HG02870 (cell line): ENCODE results near the gene ATF4.

Experiments
- ATAC-seq: cut with Tn5 transposase; IDR thresholded peaks from one replicate; pipeline ENCODE4 v1.9.1; 2021; ENCODE audit warnings: mild to moderate bottlenecking, moderate library complexity; ENCODE audit not compliant: unreplicated experiment

Gene ATF4

DNA sequence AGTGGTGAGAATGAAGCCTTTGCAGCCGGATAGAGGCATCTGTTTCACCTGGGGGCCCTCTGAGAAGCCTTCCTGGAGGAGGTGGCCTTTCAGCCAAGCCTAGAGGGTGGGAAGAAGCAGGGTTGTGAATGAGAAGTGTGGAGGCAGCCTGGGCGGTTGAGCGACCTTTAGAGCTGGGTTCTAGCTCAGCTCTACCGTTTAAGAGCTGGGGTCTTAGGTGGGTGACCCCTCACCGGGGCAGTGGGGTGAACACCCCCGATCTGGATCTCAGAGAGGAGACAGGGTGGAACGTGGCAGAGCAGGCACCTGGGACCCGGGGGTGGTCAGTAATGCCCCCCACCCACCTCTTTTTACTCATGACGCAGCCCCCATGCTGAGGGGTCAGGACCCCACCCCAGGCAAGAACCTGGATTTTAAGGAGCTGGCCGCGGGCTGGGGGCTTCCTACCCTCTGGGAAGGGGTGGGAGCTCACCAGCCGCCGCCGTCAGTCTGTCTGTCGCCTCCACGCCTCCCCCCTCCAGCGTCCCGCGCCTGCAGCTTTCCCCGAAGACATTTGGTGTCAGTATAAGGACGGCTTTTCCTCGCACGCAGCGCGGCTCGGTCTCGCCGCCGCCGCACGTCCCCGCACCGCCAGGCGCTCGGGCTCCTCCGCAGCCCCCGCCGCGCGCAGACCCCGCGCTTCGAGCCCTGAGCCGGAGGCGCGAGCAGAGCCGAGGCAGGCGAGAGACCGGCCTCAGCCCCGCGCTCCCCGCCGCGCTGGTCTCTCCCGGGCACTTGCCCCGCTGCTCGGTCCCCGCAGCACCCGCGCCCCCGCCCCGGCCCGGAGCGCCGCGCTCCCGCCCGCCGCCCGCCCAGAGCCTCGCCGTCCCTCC, 36.8 kb downstream of the ATF4 start:
- no peak for ATAC-seq

DNA sequence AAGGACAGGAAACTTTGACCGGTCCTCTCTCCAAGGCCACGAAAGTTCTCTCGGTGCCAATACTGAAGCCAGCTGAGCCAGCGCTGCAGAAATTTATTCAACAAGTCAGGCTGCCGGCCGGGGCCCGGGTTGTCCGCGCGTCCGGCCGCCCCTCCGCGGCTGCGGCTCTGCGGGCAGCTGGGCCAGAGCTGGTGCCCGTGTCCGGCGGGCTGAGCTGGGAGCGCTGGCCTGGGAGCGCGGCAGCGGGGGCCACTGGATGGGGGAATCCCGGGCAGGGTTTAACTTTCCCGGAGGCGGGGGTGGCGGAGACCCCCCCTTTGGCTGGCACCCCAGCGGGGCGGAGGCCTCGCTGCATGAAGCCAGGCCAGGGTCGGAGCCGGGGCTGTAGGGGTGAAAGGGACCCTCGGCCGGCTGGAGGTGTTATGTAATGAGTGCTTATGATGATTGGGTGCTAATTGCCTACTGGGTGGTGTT, 37.9 kb downstream of the ATF4 start:
- ATAC-seq: no peak

DNA sequence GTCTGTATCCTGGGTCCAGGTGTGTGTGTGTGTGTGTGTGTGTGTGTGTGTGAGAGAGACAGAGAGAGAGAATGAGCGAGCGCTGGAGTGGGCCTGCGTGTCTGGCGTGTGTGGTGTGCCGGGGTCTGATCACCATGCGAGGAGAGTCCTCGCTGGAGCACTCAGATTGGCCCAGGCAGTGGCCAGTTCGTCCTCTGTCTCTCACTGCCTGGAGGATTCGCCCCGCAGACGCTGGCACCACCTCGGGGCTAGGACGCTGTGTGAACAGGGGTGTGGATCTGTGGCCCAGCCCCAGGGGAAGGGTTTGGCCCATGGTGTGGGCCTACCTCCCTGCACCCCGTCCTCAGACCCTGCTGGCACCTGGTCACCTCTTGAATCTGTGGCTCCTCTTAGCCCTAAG, 38.6 kb downstream of the ATF4 start:
- ATAC-seq: no peak

- ATAC-seq: no peak
Measured at GRCh38 chr22:39559456-39560105, 39.2 kb downstream of the ATF4 start.

DNA sequence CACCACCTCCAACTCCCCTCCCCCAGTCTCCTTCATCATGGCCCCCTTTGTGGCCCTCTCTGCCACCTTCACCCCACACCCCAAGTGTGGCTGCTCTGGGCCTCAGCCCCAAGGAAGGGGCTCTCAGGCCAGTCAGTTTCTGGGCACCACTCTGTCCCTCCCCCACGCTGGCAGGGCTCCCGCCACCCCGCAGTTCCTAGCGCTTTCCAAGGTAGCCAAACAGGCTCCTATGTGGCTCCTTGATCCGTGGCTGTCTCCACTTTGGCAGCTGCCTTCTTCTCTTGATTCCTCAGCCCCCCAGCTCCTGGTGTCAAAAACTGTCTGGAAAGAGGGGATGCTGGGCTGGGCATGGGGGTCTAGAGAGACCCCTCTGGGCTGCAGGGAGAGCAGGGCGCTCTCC, 39.8 kb downstream of the ATF4 start:
- no peak for ATAC-seq

- ATAC-seq: no peak
Measured at GRCh38 chr22:39562839-39563489, 42.6 kb downstream of the ATF4 start.

- ATAC-seq: no peak
Measured at GRCh38 chr22:39563571-39564428, 43.4 kb downstream of the ATF4 start.

GRCh38 chr22:39565414-39565944, 45.1 kb downstream of the ATF4 start:
- no peak for ATAC-seq

GRCh38 chr22:39567135-39567946, 47.0 kb downstream of the ATF4 start:
- ATAC-seq: no peak

- ATAC-seq: no peak
Measured at GRCh38 chr22:39568278-39568981, 48.1 kb downstream of the ATF4 start.

DNA sequence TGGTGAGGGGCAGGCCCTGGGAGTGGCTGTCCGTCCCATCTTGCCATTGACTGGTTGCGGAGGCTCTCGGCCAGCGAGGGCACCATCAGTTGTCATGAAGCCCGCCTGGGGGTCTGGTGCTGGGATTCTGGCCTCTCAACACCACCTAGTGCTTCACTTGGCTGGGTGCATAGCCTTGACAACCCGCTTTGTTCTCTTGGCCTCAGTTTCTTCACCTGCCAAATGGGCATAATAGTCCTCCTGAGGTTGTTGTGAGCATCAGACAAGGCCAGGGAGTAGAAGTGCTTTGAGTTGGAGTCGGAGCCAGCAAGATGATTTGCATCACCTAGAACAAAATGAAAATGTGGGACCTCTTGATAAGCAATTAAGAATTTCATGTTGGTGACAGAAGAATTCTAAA, 48.7 kb downstream of the ATF4 start:
- no peak for ATAC-seq

- no peak for ATAC-seq
Measured at GRCh38 chr22:39570226-39570625, 49.9 kb downstream of the ATF4 start.

- ATAC-seq: no peak
Measured at GRCh38 chr22:39570665-39571064, 50.3 kb downstream of the ATF4 start, which contains the start of gene CACNA1I. TSS of gene CACNA1I (plus strand) at chr22:39570753. CDS start at chr22:39570753, 0 bp downstream.

DNA sequence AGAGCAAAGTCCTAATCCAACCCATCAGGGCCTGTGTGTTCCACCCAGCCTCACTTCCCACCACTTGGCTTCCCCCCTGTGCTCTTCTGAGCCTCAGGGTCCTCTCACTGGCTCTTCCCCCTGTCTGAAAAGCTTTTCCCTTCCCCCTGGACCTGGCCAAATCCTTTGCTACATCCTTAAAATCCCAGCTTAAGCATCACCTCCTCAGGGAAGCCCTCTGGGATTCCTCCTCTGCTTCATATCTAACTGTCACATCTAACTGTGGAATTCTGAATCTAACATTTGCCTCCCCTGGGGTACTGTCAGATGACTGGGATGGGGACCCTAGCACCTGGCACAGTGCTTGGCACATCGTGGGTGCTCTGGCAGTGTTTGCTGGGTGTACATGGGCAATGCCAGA, 51.2 kb downstream of the ATF4 start:
- ATAC-seq: no peak
